GM23338 (cell line): ENCODE measurements around the gene NAB2.

Source experiments
- CTCF ChIP-seq, 2 experiments: fragments of 200-600 bp in 1 of 2; sonication (generic) in 1 of 2; conservative IDR thresholded peaks; 2 replicates each; pipeline versions ENCODE4 v1.5.1 to v1.6.1; 2016 to 2017; ENCODE audit warnings: antibody characterized with exemption in 2 of 2, low read depth in 2 of 2, mild to moderate bottlenecking in 2 of 2, moderate library complexity in 1 of 2
- EZH2phosphoT487 ChIP-seq: fragments of 200-600 bp; sonication (generic); IDR thresholded peaks from one replicate; pipeline ENCODE4 v1.8.1; 2018; ENCODE audit warnings: antibody characterized with exemption; ENCODE audit not compliant: unreplicated experiment

GRCh38 chr12:57072661-57073060, 16.3 kb upstream of the NAB2 start:
- no peak for TF ChIP-seq CTCF (conservative IDR thresholded peaks at IDR 0.05; ENCODE audit: low read depth in 2 of 2)
- TF ChIP-seq EZH2phosphoT487: no peak
